Tibial artery (tissue), 4 donors: ENCODE measurements around the gene PSD4.
"Not testable (repeated sequence)": the region's sequence is repeated elsewhere in the genome, so short reads cannot be mapped to it uniquely, and the experiment has no call there.

Source experiments
- DNase-seq, 2 donors: peaks; one replicate each; pipeline ENCODE4 v3.0.0-alpha.2; 2019
- H3K27ac ChIP-seq, 2 donors: fragments of 200-600 bp; sonication (generic) in 1 of 2; 1 replicate in 1 of 2; 2 replicates in 1 of 2; pipeline ENCODE4 v1.5.1; 2018 to 2019; ENCODE audit warnings: mild to moderate bottlenecking in 1 of 2
- H3K27me3 ChIP-seq, 2 donors: fragments of 200-600 bp; sonication (generic) in 1 of 2; one replicate each; pipeline versions ENCODE4 v1.5.1 to v1.6.0; 2016 to 2019
- H3K36me3 ChIP-seq, 3 donors: fragments of 200-600 bp; sonication (generic) in 2 of 3; one replicate each; pipeline ENCODE4 v1.5.1; 2016 to 2019; ENCODE audit warnings: mild to moderate bottlenecking in 2 of 3
- H3K4me1 ChIP-seq, 4 donors: fragments of 200-600 bp; sonication (generic) in 2 of 4; 1 replicate in 3 of 4; 2 replicates in 1 of 4; pipeline ENCODE4 v1.5.1; 2016 to 2019
- H3K4me3 ChIP-seq, 2 donors: fragments of 200-600 bp; sonication (generic) in 1 of 2; 1 replicate in 1 of 2; 2 replicates in 1 of 2; pipeline ENCODE4 v1.5.1; 2018 to 2019; ENCODE audit warnings: mild to moderate bottlenecking in 2 of 2
- H3K9me3 ChIP-seq, 3 donors: fragments of 200-600 bp; sonication (generic) in 1 of 3; one replicate each; pipeline ENCODE4 v1.5.1; 2016 to 2019
- intact Hi-C: fragments of 100-400 bp; cut with DNase I; formaldehyde crosslinking; loops from one replicate; pipeline ENCODE4 v1.15.0; 2023; ENCODE audit warnings: low total_unique reads
- TF ChIP-seq, protein P1 (sequence below), 2 experiments: fragments of 200-600 bp in 1 of 2; fragments of 450-650 bp in 1 of 2; IDR thresholded peaks; one replicate each; pipeline ENCODE4 v1.5.1; 2017 to 2019; ENCODE audit warnings: antibody characterized with exemption in 2 of 2, mild to moderate bottlenecking in 1 of 2, moderate library complexity in 1 of 2

The PSD4 gene

DNA sequence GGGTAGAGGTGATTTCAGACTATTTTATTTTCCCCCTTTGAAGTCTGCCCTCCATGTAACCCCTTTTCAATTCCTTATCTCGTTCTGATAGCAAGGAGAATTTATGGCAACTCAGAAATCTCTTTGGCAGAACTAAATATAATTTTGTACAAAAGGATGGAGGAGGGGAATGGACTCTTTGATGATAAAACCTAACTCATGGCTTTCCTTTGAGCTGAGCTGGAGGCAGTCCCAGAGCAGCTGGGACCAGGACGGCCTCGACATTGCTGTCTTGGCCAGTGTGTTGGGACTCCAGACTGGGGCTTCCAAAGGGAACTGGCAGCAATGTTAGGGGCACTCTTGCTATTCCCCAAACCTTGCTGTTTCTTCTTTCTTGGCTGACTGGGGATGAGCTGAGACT is 57.3 kb downstream of the PSD4 start:
- Histone ChIP-seq H3K36me3 (no peaks in the 10 kb centered on the region), H3K9me3 (no peaks in the 10 kb centered on the region), H3K4me1 (peaks cover 0 to 3% (median 0%) of the 10 kb centered on the region in 4 donors), H3K27ac (no peak overlapping the region), H3K27me3 (no peaks in the 10 kb centered on the region), H3K4me3 (no peak overlapping the region)
- TF ChIP-seq, protein P1, sequence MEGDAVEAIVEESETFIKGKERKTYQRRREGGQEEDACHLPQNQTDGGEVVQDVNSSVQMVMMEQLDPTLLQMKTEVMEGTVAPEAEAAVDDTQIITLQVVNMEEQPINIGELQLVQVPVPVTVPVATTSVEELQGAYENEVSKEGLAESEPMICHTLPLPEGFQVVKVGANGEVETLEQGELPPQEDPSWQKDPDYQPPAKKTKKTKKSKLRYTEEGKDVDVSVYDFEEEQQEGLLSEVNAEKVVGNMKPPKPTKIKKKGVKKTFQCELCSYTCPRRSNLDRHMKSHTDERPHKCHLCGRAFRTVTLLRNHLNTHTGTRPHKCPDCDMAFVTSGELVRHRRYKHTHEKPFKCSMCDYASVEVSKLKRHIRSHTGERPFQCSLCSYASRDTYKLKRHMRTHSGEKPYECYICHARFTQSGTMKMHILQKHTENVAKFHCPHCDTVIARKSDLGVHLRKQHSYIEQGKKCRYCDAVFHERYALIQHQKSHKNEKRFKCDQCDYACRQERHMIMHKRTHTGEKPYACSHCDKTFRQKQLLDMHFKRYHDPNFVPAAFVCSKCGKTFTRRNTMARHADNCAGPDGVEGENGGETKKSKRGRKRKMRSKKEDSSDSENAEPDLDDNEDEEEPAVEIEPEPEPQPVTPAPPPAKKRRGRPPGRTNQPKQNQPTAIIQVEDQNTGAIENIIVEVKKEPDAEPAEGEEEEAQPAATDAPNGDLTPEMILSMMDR (IDR thresholded peaks at IDR 0.05) = no peak
- intact Hi-C loops = no loop called here
- DNase-seq = no peak

DNA sequence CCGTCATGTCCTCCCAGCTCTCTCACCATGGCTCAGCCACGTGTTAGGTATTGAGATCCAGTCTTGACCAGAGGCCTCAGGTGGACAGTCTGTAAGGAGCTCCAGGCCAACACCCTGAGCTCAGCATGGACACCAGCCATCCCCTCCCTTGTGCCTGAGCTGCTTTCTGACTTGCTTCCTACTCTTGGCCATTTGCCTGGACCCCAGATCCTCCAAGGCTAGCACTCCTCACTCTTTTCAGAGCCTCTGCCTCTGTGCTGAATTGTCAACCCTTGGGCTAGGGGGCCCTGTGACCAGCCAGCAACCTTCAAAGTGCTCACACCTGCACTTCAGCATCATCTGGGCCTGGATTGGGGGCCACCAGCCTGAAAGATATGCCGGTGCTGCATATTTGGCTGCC is 58.4 kb downstream of the PSD4 start:
- intact Hi-C loops = no loop called here
- H3K36me3 ChIP-seq = no peaks in the 10 kb centered on the region
- no peaks in the 10 kb centered on the region for H3K9me3 ChIP-seq
- no peak for DNase-seq
- TF ChIP-seq, protein P1 (IDR thresholded peaks at IDR 0.05) = no peak
- H3K27ac ChIP-seq = no peak overlapping the region
- no peaks in the 10 kb centered on the region for H3K27me3 ChIP-seq
- peaks cover 0 to 11% (median 0%) of the 10 kb centered on the region in 4 donors for H3K4me1 ChIP-seq
- H3K4me3 ChIP-seq = no peak overlapping the region

DNA sequence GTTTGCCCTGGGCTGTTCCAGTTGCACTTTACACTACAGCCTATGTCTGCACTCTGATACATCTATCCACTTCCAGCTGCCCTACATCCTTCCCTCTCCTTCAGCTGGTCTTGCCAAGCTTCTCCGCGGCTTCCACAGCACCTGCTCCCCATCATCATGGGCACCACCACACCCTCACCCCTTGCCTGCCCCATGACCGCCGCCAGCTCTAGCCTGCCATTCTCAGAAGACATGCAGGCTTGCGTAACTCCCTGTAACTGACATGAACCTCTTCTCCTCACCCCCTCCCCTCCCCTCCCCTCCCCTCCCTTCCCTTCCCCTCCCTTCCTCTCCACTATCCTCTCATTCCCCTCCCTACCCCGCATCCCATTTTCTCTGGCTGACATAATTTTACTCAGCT is 59.0 kb downstream of the PSD4 start:
- no peak overlapping the region for H3K27ac ChIP-seq
- H3K4me1 ChIP-seq = peaks cover 0 to 16% (median 0%) of the 10 kb centered on the region in 4 donors
- no peaks in the 10 kb centered on the region for H3K9me3 ChIP-seq
- TF ChIP-seq, protein P1 (IDR thresholded peaks at IDR 0.05) = no peak
- no peaks in the 10 kb centered on the region for H3K27me3 ChIP-seq
- no peak for DNase-seq
- no peak overlapping the region for H3K4me3 ChIP-seq
- intact Hi-C loops = no loop called here
- H3K36me3 ChIP-seq = no peaks in the 10 kb centered on the region

DNA sequence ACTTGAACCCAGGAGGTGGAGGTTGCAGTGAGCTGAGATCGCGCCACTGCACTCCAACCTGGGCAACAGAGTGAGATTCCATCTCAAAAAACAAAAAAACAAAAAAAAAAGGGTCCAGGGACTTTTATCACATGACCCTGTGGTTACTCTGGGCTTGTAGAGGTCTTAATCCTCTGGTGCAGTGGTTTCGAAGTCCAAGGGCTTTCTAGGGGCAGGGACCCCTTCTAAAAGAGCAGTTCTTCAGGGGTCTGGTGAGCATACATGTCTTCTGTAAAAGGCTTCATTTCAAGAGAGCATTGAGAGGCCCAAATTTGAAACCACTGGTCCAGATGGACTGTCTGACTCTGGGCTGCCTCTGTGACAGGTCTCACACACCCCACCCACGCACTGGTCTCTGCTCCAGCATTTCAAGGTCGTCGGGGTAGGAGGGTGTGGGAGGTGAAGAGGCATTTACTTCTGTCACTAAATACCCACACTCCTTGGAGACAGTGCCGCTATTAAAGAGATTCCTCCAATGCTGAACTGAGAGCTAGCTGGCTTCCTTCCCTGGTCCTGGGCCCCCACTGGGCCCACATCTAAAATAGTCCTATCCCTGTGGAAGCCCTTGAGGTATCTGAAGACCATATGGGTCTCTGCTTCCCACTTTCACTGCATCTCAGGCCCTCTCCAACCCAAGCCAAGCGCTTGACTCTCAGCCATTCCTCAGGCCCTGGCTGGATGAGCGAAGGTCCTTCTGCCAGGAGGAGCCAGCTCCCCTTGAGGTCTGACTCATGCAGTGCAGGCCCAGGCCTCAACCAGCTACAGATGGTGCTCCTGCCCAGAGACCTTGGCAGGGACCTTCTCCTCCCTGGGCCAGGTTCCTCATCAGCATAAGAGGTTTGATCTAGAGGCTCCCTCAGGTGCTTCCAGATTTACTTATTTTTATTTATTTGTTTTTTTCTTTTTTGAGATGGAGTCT is 60.1 kb downstream of the PSD4 start:
- H3K36me3 ChIP-seq = no peaks in the 10 kb centered on the region
- intact Hi-C loops = no loop called here
- no peaks in the 10 kb centered on the region for H3K27me3 ChIP-seq
- DNase-seq = no peak
- H3K4me3 ChIP-seq = no peak overlapping the region
- H3K9me3 ChIP-seq = no peaks in the 10 kb centered on the region
- H3K27ac ChIP-seq = no peak overlapping the region
- peaks cover 0 to 16% (median 0%) of the 10 kb centered on the region in 4 donors for H3K4me1 ChIP-seq
- TF ChIP-seq, protein P1 (IDR thresholded peaks at IDR 0.05) = no peak

DNA sequence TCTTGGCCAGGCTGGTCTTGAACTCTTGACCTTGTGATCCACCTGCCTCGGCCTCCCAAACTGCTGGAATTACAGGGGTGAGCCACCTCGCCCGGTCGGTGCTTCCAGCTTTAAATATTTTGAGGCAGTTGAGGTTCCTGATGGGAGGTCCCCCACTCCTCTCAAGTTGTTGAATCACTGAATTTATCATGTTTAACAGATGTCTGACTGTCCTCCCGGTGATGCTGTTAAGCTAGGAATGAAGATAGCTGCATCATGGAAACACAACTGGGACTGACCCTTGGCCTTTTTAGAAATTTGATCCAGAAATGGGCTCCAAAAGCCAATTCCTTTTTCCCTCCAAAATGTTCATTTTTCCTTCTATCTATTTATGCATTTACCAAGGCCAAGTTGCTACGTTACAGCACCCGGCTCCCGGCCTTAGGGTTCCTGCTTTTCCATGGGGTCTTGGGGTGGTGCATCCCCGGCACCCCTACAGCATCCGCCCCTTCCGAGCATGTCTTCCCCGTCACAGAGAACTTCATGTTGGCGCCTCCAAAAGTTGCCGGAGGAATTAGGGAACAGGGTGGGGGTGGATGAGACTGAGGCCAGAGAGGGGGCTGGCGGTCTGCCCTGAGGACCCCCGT is 61.1 kb downstream of the PSD4 start:
- Histone ChIP-seq H3K9me3 (no peaks in the 10 kb centered on the region), H3K36me3 (no peaks in the 10 kb centered on the region), H3K4me1 (peaks cover 0 to 24% (median 5%) of the 10 kb centered on the region in 4 donors), H3K27me3 (no peaks in the 10 kb centered on the region), H3K4me3 (peak overlapping the region; percentile 53 to 61), H3K27ac (peak overlapping the region; percentile 62 to 72)
- intact Hi-C loops = no loop called here
- DNase-seq = no peak
- TF ChIP-seq, protein P1 (IDR thresholded peaks at IDR 0.05) = no peak

DNA sequence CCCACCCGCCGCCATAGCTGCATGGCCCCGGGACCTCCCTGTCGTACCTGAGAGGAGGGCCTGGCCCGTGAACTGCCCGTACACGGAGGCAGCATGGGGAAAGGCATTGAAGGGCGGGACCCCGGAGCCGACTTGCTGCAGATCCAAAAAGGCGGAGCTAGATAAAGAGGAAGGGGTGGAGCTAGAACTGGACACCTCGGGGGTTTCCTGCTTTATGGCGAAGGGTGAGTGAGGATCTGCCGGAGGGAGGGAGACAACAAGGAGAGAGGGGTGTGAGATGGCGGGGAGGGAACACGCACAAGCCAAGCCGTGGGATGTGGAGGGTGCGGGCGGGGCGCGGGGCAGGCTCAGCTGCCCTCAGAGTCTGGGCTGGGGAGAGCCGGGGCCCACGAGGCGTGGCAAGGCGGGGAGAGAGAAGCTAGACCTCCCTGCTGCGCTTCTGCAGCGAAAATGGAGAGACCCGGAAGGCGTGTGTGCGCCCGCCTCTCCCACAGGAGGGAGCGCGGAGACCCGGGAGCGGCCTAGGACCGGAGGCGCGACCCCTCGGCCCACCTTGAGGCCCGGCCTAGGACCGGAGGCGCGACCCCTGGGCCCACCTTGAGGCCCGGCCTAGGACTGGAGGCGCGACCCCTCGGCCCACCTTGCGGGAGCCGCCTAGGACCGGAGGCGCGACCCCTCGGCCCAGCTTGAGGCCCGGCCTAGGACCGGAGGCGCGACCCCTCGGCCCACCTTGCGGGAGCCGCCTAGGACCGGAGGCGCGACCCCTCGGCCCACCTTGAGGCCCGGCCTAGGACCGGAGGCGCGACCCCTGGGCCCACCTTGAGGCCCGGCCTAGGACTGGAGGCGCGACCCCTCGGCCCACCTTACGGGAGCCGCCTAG is 61.8 kb downstream of the PSD4 start:
- H3K4me3 ChIP-seq = peak overlapping the region; percentile 53 to 61
- intact Hi-C loops, H3K27me3 ChIP-seq, H3K9me3 ChIP-seq, H3K36me3 ChIP-seq: not testable (repeated sequence)
- peaks cover 0 to 32% (median 12%) of the 10 kb centered on the region in 4 donors for H3K4me1 ChIP-seq
- H3K27ac ChIP-seq = peak overlapping the region; percentile 62 to 72
- peak; percentile 71 to 82 for DNase-seq
